SK-N-SH (cell line): ENCODE data around the gene DNAL4. TPM values are rescaled to one million over a fixed set of nuclear protein-coding genes. Genes with fewer than 3 reads are reported as not detected.

Experiments
- CTCF ChIA-PET: fragments of 300-600, 350-600 bp; formaldehyde crosslinking; extraction: SDS; loops from one replicate; lab custom pipeline; 2021; lab: Yijun Ruan, JAX
- POLR2A ChIA-PET: fragments of 350-600 bp; sonication (Branson Sonifier 250); formaldehyde crosslinking; extraction: SDS; loops from one replicate; lab custom pipeline; 2020; ENCODE audit warnings: antibody characterized with exemption, inconsistent platforms; lab: Yijun Ruan, JAX
- DNase-seq: peaks from one replicate; pipeline ENCODE4 v3.0.0; 2012
- H2AFZ ChIP-seq: fragments of 200-600 bp; sonication (generic); 2 replicates; pipeline ENCODE4 v1.8.1; 2016; ENCODE audit warnings: antibody characterized with exemption, mild to moderate bottlenecking, low read depth
- H3F3A ChIP-seq: fragments of 200-600 bp; sonication (generic); replicated peaks from 2 replicates; pipeline ENCODE3; 2016; ENCODE audit warnings: antibody characterized with exemption, mild to moderate bottlenecking; ENCODE audit not compliant: insufficient read depth
- H3K27ac ChIP-seq, 2 experiments: fragments of 200-500 bp in 1 of 2; fragments of 200-600 bp in 1 of 2; sonication (Bioruptor generic) in 1 of 2; sonication (generic), shearing (Covaris generic) in 1 of 2; 2 replicates each; pipeline versions ENCODE4 v1.5.1 to v1.6.1; 2014 to 2016; ENCODE audit warnings: low read depth in 2 of 2, inconsistent platforms in 1 of 2, low read length in 1 of 2, mild to moderate bottlenecking in 1 of 2, mixed read lengths in 1 of 2
- H3K27me3 ChIP-seq: fragments of 200-600 bp; sonication (generic), shearing (Covaris generic); 2 replicates; pipeline ENCODE4 v1.6.1; 2016; ENCODE audit warnings: mixed run types; ENCODE audit not compliant: insufficient read depth
- H3K36me3 ChIP-seq, 2 experiments: fragments of 200-500 bp in 1 of 2; fragments of 200-600 bp in 1 of 2; sonication (Bioruptor generic) in 1 of 2; sonication (generic) in 1 of 2; replicated peaks in 1 of 2; 2 replicates each; pipeline versions ENCODE3 to v1.5.1; 2014 to 2016; ENCODE audit warnings: low read length in 1 of 2, mild to moderate bottlenecking in 1 of 2; ENCODE audit not compliant: insufficient read depth in 2 of 2, control insufficient read depth in 1 of 2
- H3K4me1 ChIP-seq, 2 experiments: fragments of 200-500 bp in 1 of 2; fragments of 200-600 bp in 1 of 2; sonication (Bioruptor generic) in 1 of 2; sonication (generic), shearing (Covaris generic) in 1 of 2; 2 replicates each; pipeline versions ENCODE4 v1.5.1 to v1.6.1; 2014 to 2016; ENCODE audit warnings: low read depth in 1 of 2, low read length in 1 of 2, mixed run types in 1 of 2; ENCODE audit not compliant: insufficient read depth in 2 of 2, control insufficient read depth in 1 of 2
- H3K4me2 ChIP-seq: fragments of 200-600 bp; sonication (generic), shearing (Covaris generic); 2 replicates; pipeline ENCODE4 v1.6.1; 2017; ENCODE audit warnings: mixed run types
- H3K4me3 ChIP-seq, 2 experiments: fragments of 200-500 bp in 1 of 2; fragments of 200-600 bp in 1 of 2; sonication (Bioruptor generic) in 1 of 2; sonication (generic), shearing (Covaris generic) in 1 of 2; 2 replicates each; pipeline versions ENCODE4 v1.5.1 to v1.8.1; 2014 to 2016; ENCODE audit warnings: low read depth in 2 of 2, inconsistent platforms in 1 of 2, low read length in 1 of 2, mild to moderate bottlenecking in 1 of 2, mixed read lengths in 1 of 2, moderate library complexity in 1 of 2
- H3K79me2 ChIP-seq: fragments of 200-600 bp; sonication (generic); 2 replicates; pipeline ENCODE4 v1.8.1; 2017; ENCODE audit warnings: mild to moderate bottlenecking; ENCODE audit not compliant: insufficient read depth
- H3K9ac ChIP-seq: fragments of 200-600 bp; sonication (generic); 2 replicates; pipeline ENCODE4 v1.6.1; 2017; ENCODE audit warnings: mixed run types
- H3K9me2 ChIP-seq: fragments of 200-600 bp; sonication (generic); 2 replicates; pipeline ENCODE4 v1.6.1; 2017; ENCODE audit warnings: mixed run types
- H3K9me3 ChIP-seq: fragments of 200-600 bp; sonication (generic); 2 replicates; pipeline ENCODE4 v1.6.1; 2017; ENCODE audit warnings: mixed run types, mild to moderate bottlenecking, moderate library complexity
- H4K20me1 ChIP-seq: fragments of 200-600 bp; sonication (generic); 2 replicates; pipeline ENCODE4 v1.6.1; 2017; ENCODE audit warnings: mild to moderate bottlenecking, mixed run types; ENCODE audit not compliant: insufficient read depth
- ELF1 ChIP-seq: IDR thresholded peaks from 2 replicates; pipeline ENCODE4 v1.4.0; 2012
- EP300 ChIP-seq, 2 experiments: IDR thresholded peaks; 2 replicates each; pipeline versions ENCODE4 v1.4.0 to v1.6.1; 2012; ENCODE audit warnings: borderline replicate concordance in 1 of 2, low read depth in 1 of 2, low read length in 1 of 2
- MEF2A ChIP-seq: IDR thresholded peaks from 2 replicates; pipeline ENCODE4 v1.4.0; 2012; ENCODE audit warnings: low read depth, borderline replicate concordance
- MXI1 ChIP-seq: IDR thresholded peaks from 2 replicates; pipeline ENCODE4 v1.6.1; 2012; ENCODE audit warnings: mild to moderate bottlenecking, low read depth, low read length, improper control_type of control experiment
- NFIC ChIP-seq: IDR thresholded peaks from 2 replicates; pipeline ENCODE4 v1.4.0; 2012; ENCODE audit warnings: borderline replicate concordance
- NRF1 ChIP-seq: IDR thresholded peaks from 2 replicates; pipeline ENCODE4 v1.6.1; 2012; ENCODE audit warnings: low read depth, mild to moderate bottlenecking, low read length
- POLR2AphosphoS5 ChIP-seq: IDR thresholded peaks from 2 replicates; pipeline ENCODE4 v1.6.1; 2012; ENCODE audit warnings: low read depth, low read length
- REST ChIP-seq: IDR thresholded peaks from 2 replicates; pipeline ENCODE4 v1.6.1; 2012; ENCODE audit warnings: mild to moderate bottlenecking, low read depth, low read length, moderate library complexity
- RXRA ChIP-seq: IDR thresholded peaks from 2 replicates; pipeline ENCODE4 v1.4.0; 2012; ENCODE audit warnings: low read depth, mild to moderate bottlenecking, borderline replicate concordance
- SIN3A ChIP-seq: IDR thresholded peaks from 2 replicates; pipeline ENCODE4 v1.6.1; 2012; ENCODE audit warnings: low read depth, mild to moderate bottlenecking, low read length, moderate library complexity, borderline replicate concordance
- USF1 ChIP-seq: IDR thresholded peaks from 2 replicates; pipeline ENCODE4 v1.4.0; 2012; ENCODE audit warnings: low read depth, borderline replicate concordance
- WGBS: methylation state at CpG from one replicate; pipeline ENCODE4 v1.1.6; 2017; ENCODE audit warnings: low lambda C conversion rate; 5-methylcytosine and 5-hydroxymethylcytosine counted together
- polyA plus RNA-seq, 3 experiments: library from polyadenylated mRNA; depleted of rRNA; stranded (reverse); fragments of >200 nt; gene quantifications; 2 replicates each; pipeline ENCODE4 v1.2.3, GENCODE V29; 2012
- TF ChIP-seq, protein P1 (sequence below): IDR thresholded peaks from 2 replicates; pipeline ENCODE4 v1.4.0; 2012; ENCODE audit warnings: low read depth, borderline replicate concordance

Gene DNAL4
- polyA plus RNA-seq, 1 of the 3 experiments (the other 2 are of a cell fraction) = 15.1 TPM

- 88% methylated on average over 9 of the region's 20 CpGs for WGBS
- Histone ChIP-seq H3K9me3 (no peaks in the 10 kb centered on the region), H3K36me3 (peaks cover 0 to 5% of the 10 kb centered on the region in 2 experiments), H3K4me2 (no peak overlapping the region), H3K79me2 (no peaks in the 10 kb centered on the region), H3K4me1 (no peaks in the 10 kb centered on the region), H3K9me2 (no peaks in the 10 kb centered on the region), H3K27ac (no peak overlapping the region)
- TF ChIP-seq, protein P1, sequence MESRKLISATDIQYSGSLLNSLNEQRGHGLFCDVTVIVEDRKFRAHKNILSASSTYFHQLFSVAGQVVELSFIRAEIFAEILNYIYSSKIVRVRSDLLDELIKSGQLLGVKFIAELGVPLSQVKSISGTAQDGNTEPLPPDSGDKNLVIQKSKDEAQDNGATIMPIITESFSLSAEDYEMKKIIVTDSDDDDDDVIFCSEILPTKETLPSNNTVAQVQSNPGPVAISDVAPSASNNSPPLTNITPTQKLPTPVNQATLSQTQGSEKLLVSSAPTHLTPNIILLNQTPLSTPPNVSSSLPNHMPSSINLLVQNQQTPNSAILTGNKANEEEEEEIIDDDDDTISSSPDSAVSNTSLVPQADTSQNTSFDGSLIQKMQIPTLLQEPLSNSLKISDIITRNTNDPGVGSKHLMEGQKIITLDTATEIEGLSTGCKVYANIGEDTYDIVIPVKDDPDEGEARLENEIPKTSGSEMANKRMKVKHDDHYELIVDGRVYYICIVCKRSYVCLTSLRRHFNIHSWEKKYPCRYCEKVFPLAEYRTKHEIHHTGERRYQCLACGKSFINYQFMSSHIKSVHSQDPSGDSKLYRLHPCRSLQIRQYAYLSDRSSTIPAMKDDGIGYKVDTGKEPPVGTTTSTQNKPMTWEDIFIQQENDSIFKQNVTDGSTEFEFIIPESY = no peak
- TF ChIP-seq RXRA = no peak
- no peak for TF ChIP-seq EP300 (IDR thresholded peaks at IDR 0.05; ENCODE audit: borderline replicate concordance in 1 of 2, low read depth in 1 of 2, low read length in 1 of 2)
- TF ChIP-seq SIN3A = no peak
- no peak for TF ChIP-seq ELF1
- no peak for TF ChIP-seq USF1
- no peak for TF ChIP-seq MEF2A
- no peak for TF ChIP-seq NFIC
- no peak for TF ChIP-seq NRF1
- no peak for TF ChIP-seq MXI1
- TF ChIP-seq, all 33 proteins: peak for 0
- H2AFZ ChIP-seq = no peak overlapping the region
- no peak for DNase-seq
- CTCF ChIA-PET = interaction anchor here (2.3 kb wide), 1 partner anchor 14 kb away, joined by 8 read pairs; no protein-coding TSS in a partner anchor
- no peaks in the 10 kb centered on the region for H3K27me3 ChIP-seq
- H4K20me1 ChIP-seq = no peaks in the 10 kb centered on the region
- POLR2A ChIA-PET = no interaction called here
- H3K4me3 ChIP-seq = no peak overlapping the region
- H3F3A ChIP-seq = no peaks in the 10 kb centered on the region
- H3K9ac ChIP-seq = no peak overlapping the region
Measured at GRCh38 chr22:38739300-38740055, 54.5 kb downstream of the DNAL4 start.

DNA sequence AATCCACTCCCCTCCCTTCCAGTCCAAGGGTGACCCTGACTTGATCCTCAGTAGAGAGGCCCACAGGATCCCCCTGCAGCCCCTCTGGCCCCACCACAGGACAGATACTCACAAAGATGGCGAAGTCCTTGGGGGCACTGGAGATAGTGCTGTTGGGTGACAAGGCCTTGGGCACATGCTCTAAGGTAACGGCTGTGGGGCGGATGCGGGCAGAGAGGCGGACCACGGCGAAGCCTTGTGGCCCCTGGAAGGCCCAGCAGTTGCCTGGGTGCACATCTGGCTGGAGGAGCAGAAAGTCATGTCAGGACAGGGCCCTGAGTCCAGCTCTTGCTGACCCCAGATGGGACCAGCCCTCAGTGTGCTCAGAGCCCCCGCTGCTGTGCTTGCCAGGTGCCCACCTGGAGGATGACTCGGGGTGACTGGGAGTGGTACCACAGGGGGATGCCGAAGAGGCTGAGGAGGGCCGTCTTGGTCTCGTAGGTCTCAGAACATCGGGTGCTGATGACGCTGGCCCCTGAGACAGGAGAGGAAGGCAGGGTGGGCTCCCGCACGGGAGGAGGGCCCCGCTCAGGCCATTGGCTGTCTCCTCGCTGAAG lies 55.4 kb downstream of the DNAL4 start:
- H3K4me2 ChIP-seq = no peak overlapping the region
- H3K27me3 ChIP-seq = no peaks in the 10 kb centered on the region
- no peaks in the 10 kb centered on the region for H3K9me2 ChIP-seq
- H3F3A ChIP-seq = no peaks in the 10 kb centered on the region
- H3K4me3 ChIP-seq = no peak overlapping the region
- no peaks in the 10 kb centered on the region for H3K79me2 ChIP-seq
- no peak for DNase-seq
- H3K9me3 ChIP-seq = no peaks in the 10 kb centered on the region
- TF ChIP-seq POLR2AphosphoS5 = no peak
- no peak for TF ChIP-seq REST
- no peaks in the 10 kb centered on the region; a peak in 1 of 4 replicates for H3K4me1 ChIP-seq
- peaks cover 0 to 5% of the 10 kb centered on the region in 2 experiments for H3K36me3 ChIP-seq
- H4K20me1 ChIP-seq = no peaks in the 10 kb centered on the region
- POLR2A ChIA-PET = no interaction called here
- H2AFZ ChIP-seq = no peak overlapping the region
- no peak overlapping the region for H3K27ac ChIP-seq
- WGBS = no CpG with 5 or more reads among the region's 18 CpGs
- no peak overlapping the region for H3K9ac ChIP-seq
- CTCF ChIA-PET = interaction anchor here (1.0 to 2.3 kb wide), 2 partner anchors 13 to 31 kb away, joined by 3 to 8 read pairs; no protein-coding TSS in a partner anchor
